Measurements from ENCODE around the gene R3HCC1L. TPM values are rescaled to one million over a fixed set of nuclear protein-coding genes. Genes with fewer than 3 reads are reported as not detected.

R3HCC1L gene
- total RNA-seq, 2 experiments from 2014 or later = 18.3 to 19.0 TPM

DNA sequence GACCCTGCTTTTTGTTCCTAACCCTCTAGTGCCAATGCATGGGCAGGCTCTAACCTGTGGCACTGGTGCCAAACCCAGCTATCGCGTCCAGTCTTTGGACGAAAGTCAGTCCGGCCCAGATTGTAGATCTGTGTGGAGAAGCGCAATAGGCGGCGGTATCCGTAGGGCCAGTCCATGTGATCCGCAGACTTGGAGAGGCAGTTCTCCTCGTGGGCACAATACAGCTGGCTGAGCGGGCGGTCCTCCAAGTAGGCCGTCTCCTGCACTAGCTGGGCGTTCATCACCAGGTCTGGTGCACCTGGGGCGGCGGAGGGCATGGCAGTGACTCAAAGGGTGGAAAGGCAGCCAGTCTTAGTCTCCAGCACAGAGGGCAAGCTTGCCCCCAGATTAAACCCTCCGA lies 119.0 kb downstream of the R3HCC1L start:
- no peaks in the 10 kb centered on the region for H3K4me1 Mint-ChIP-seq

DNA sequence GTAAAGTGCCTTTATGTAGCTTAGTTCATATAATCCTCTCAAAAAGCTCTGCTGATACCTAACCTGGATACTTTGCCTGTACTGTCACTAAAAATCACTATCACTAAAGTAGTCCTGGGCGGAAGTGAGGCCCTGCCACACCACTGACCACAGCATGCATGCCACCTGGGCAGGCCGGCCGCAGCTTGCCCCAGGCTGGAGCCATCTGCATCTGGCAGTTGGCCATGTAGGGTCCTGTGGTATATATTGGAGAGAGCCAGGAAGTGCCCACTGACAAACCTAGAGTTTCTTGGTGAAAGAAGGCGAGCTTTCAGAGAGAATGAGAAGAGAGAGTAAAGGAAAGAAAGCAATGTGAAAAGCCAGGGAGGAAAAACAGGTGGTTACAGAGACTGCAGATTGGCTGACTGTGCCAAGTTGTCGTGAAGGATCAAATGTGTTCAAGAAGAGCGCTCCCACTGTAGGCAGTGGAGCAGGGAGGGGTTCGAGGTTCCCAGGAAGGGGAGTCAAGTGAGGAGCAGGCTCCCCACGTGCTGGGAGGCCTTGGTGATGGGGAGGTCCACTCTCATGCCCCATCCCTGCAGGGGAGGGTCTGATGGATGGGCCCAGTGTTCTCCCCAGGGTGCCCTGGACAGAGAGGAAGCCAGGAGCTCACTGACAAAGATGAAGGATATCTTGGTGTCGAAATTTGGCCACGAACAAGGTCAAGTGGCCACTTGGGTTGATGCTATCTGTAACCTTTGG lies 119.9 kb downstream of the R3HCC1L start:
- Mint-ChIP-seq H3K4me1 (no peaks in the 10 kb centered on the region), H3K36me3 (ENCODE audit: low read depth) (peaks cover 7% of the 10 kb centered on the region), H3K9me3 (no peaks in the 10 kb centered on the region), H3K27ac (no peak overlapping the region), H3K27me3 (no peaks in the 10 kb centered on the region), H3K4me3 (no peak overlapping the region)
- CTCF ChIA-PET = no interaction called here
- POLR2A ChIA-PET = no interaction called here
- DNase-seq = no peak

More for the DNA sequence above, 119.0 kb downstream of the R3HCC1L start:
- ChIA-PET CTCF (no interaction called here), POLR2A (no interaction called here)
- Mint-ChIP-seq H3K36me3 (ENCODE audit: low read depth) (peaks cover 7% of the 10 kb centered on the region), H3K9me3 (no peaks in the 10 kb centered on the region), H3K27ac (no peak overlapping the region), H3K27me3 (no peaks in the 10 kb centered on the region), H3K4me3 (no peak overlapping the region)
- DNase-seq = no peak

DNA sequence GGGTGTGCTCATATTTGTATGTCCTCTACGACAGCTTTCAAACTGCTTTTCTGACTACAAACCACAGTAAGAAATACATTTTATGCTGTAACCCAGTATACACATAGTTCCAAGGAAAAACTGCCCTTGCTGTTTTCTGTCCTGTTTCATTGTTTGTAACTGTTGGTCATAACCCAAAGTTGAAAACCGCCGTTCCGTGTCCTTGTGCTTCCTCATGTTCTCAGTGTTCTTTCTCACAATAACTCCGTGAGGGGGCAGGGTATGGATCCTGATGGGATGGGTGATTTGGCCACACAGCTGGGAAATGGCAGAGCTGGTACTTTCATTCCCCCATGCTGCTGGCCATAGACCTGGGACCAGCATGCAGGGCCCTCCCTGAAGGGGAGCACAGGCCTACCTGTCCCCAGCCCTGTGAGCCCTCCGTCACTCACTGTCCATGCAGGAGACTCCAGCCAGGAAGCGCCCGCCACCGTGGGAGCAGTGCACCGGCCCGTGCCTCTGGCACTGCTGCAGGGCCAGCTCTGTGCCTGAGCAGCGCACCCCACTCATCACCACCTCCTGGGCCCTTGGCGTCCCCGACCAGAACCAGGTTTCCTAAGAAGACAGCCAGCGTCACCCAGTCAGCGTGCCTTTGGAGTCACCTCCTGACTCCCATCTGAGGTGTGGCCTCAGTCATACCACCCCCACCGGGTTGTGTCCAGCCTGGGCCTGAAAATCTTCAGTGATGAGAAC lies 120.9 kb downstream of the R3HCC1L start:
- H3K36me3 Mint-ChIP-seq (ENCODE audit: low read depth) = peaks cover 7% of the 10 kb centered on the region
- DNase-seq = no peak
- ChIA-PET CTCF (no interaction called here), POLR2A (no interaction called here)
- H3K4me1 Mint-ChIP-seq = no peaks in the 10 kb centered on the region
- H3K4me3 Mint-ChIP-seq = no peak overlapping the region
- no peaks in the 10 kb centered on the region for H3K9me3 Mint-ChIP-seq
- H3K27me3 Mint-ChIP-seq = no peaks in the 10 kb centered on the region
- H3K27ac Mint-ChIP-seq = no peak overlapping the region

DNA sequence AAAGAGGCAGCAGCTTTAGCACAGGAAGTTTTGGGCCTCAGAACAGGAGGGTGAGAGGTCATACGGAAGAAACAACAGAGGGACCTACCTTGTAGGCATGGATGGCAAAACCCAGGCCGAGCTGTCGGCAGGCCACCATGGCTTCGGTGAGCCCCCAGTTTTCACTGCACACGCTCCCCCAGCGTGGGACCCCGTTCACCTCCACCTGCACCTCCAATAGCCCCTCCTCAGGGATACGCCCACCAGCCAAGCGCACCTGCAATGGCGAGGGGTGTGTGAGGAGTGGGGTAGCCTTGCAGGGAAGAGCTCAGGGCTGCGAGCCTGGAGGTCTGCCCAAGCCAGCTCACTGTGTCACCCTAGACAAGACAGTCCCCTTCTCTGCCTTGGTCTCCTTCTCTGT lies 122.2 kb downstream of the R3HCC1L start:
- no peak overlapping the region for H3K4me3 Mint-ChIP-seq
- no peaks in the 10 kb centered on the region for H3K9me3 Mint-ChIP-seq
- H3K36me3 Mint-ChIP-seq (ENCODE audit: low read depth) = peaks cover 3% of the 10 kb centered on the region
- no peak for DNase-seq
- no peaks in the 10 kb centered on the region for H3K4me1 Mint-ChIP-seq
- CTCF ChIA-PET = no interaction called here
- no peaks in the 10 kb centered on the region for H3K27me3 Mint-ChIP-seq
- no peak overlapping the region for H3K27ac Mint-ChIP-seq
- POLR2A ChIA-PET = interaction anchor here (1.0 kb wide), 1 partner anchor 11 kb away, joined by 5 read pairs; no protein-coding TSS in a partner anchor

DNA sequence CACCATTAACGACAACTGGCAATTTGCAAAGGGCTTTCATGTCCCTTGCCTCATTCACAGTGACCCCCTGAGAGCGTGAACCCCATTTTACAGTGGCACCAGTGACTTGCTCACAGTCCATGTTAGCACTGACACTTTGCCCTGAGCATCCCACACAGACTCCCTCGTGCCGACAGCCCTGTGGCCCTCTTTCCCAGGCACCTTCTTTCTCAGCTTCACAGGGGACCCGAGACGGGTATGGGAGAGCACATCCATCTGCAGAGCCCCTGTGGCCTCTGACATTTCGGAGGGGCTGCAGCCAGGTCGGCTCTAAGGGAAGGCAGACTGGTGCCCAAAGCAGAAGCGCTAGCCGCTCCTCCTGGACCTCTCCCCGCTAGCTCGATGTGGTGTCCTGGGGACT lies 122.7 kb downstream of the R3HCC1L start:
- ChIA-PET POLR2A (interaction anchor here (1.0 kb wide), 1 partner anchor 11 kb away, joined by 5 read pairs; no protein-coding TSS in a partner anchor), CTCF (no interaction called here)
- Mint-ChIP-seq H3K27ac (no peak overlapping the region), H3K4me3 (no peak overlapping the region), H3K9me3 (no peaks in the 10 kb centered on the region), H3K4me1 (no peaks in the 10 kb centered on the region), H3K36me3 (ENCODE audit: low read depth) (peaks cover 3% of the 10 kb centered on the region), H3K27me3 (no peaks in the 10 kb centered on the region)
- no peak for DNase-seq

DNA sequence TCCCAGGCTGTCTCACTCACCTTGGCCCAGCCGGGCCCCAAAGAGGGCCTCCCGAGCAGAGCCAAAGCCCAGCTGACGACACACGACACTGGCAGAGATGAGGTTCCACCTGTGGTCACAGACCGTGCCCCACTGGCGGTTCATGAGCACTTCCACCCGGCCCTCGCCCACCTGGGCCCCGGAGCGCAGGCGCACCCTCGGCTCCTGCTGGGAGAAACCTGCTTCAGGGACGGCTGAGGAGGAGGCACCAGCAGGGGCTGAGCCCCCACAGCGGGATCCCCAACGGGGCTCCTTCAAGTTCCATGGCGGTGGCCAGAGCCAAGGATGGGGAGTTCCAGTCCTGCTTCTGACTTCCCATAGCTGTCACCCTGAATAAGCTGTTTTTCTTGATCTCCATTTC lies 123.5 kb downstream of the R3HCC1L start:
- no peaks in the 10 kb centered on the region for H3K27me3 Mint-ChIP-seq
- POLR2A ChIA-PET = no interaction called here
- H3K36me3 Mint-ChIP-seq (ENCODE audit: low read depth) = peaks cover 3% of the 10 kb centered on the region
- CTCF ChIA-PET = no interaction called here
- H3K4me3 Mint-ChIP-seq = no peak overlapping the region
- H3K27ac Mint-ChIP-seq = no peak overlapping the region
- DNase-seq = no peak
- no peaks in the 10 kb centered on the region for H3K4me1 Mint-ChIP-seq
- H3K9me3 Mint-ChIP-seq = no peaks in the 10 kb centered on the region

DNA sequence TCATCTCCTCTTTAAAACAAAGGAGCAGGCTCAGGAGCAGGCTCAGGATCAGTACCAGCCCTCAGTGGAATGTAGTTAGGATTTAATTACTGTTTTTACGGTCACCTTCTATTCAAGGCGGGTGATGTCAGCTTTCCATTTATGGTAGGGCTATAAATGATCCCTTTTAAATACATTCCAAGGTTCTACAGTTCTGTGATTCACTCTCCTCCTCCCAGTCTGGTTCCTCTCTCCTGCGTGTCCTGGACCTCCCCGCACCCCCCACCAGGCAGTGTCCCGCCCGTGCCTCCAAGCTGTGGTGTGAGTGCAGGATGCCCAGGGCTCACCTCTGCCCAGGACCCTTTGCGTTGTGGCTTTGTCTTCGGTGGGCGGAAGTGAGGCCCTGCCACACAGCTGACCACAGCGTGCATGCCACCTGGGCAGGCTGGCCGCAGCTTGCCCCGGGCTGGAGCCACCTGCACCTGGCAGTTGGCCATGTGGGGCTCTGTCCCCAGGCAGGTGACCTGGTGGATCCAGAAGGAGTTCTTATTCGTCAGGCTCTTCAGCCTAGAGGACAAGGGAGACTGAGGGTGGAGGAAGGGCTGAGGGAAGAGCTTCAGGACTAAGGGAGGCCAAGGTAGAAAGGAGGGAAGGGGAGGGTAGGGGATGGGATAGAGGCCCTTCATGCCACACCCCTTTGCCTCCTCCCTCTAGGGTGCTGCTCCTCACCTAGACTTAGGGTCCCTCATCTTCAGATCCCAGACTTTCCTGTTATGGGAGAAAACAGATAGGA lies 124.4 kb downstream of the R3HCC1L start:
- no peaks in the 10 kb centered on the region for H3K27me3 Mint-ChIP-seq
- POLR2A ChIA-PET = no interaction called here
- H3K9me3 Mint-ChIP-seq = no peaks in the 10 kb centered on the region
- no peak overlapping the region for H3K27ac Mint-ChIP-seq
- H3K4me3 Mint-ChIP-seq = no peak overlapping the region
- no peak for DNase-seq
- CTCF ChIA-PET = no interaction called here
- no peaks in the 10 kb centered on the region for H3K4me1 Mint-ChIP-seq
- peaks cover 3% of the 10 kb centered on the region for H3K36me3 Mint-ChIP-seq (ENCODE audit: low read depth)

DNA sequence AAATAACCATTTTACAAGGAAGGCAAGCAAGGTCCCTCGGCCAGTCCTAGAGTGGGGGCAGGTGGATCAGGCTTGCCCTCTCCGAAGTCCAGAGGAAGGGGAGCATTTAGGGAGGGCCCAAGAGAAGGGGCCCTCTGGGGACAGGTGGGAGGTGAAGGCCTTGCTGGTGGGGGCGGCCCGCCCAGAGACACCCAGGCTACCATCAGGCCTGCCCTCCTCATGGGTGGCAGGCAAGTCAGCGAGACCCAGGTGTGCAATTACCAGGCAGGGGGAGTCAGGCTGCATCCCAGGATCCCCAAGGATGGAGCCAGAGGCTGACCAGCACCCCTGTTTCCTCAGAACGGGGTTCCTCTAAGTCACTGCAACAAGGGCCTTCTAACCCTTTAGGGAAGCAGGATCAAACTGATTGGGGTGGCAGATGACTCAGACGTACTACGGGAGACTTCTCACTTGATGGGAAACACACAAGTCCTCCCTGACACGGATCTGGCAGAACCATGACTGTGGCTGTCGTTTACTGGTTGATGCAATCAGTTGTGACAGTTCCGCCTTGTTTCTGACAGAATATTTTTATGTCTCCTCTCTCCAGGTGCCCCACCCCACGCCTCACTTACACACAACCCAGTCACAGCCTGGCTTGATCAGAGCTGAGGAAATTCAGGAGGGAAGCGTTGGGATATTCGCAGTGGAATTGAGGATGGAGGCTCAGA lies 125.3 kb downstream of the R3HCC1L start:
- POLR2A ChIA-PET = no interaction called here

DNA sequence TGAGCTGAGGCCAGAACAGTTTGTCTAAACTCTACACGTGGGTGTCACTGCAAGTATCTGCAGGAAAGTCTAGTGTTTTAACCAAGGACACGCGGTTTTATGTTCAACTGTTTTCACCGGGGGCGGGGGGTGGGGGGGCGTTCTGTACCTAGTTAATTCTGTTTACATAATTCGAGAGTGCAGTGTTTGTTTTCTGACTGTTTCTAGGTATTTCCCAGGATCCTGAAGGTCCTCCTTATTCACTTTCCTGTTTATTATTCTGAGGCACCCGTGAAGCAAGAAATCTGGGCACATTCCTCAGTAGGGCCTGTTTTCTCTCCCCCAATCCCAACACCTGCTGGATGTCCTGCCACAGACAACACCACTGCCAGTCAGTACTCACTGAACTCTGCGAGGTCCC lies 125.9 kb downstream of the R3HCC1L start:
- H3K4me3 Mint-ChIP-seq = no peak overlapping the region
- DNase-seq = no peak
- ChIA-PET CTCF (no interaction called here), POLR2A (no interaction called here)
- H3K4me1 Mint-ChIP-seq = no peaks in the 10 kb centered on the region
- peaks cover 3% of the 10 kb centered on the region for H3K36me3 Mint-ChIP-seq (ENCODE audit: low read depth)
- no peak overlapping the region for H3K27ac Mint-ChIP-seq
- H3K9me3 Mint-ChIP-seq = no peaks in the 10 kb centered on the region
- H3K27me3 Mint-ChIP-seq = peaks cover 5% of the 10 kb centered on the region

More for the DNA sequence above, 125.3 kb downstream of the R3HCC1L start:
- H3K36me3 Mint-ChIP-seq (ENCODE audit: low read depth) = peaks cover 3% of the 10 kb centered on the region
- no peaks in the 10 kb centered on the region for H3K4me1 Mint-ChIP-seq
- DNase-seq = no peak
- H3K27ac Mint-ChIP-seq = no peak overlapping the region
- H3K27me3 Mint-ChIP-seq = peaks cover 3% of the 10 kb centered on the region
- CTCF ChIA-PET = no interaction called here
- H3K4me3 Mint-ChIP-seq = no peak overlapping the region
- no peaks in the 10 kb centered on the region for H3K9me3 Mint-ChIP-seq

DNA sequence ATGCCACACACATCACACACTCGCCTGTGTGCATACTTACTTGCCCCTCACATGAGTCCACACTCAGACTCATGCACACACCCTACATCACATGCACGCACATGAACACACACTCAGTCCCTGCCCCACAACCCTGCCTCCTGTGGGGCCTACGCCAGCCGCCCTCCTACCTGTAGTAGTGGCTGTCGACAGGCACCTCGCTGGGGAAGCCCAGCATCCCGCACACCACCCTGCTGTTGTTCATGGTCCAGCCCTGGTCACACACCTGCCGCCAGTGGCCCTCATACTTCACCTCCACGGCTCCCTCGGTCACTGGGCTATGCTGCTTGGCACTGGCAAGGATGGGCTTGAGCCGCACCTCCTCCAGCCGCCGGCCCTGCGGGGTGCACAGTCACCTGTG lies 126.3 kb downstream of the R3HCC1L start:
- ChIA-PET POLR2A (no interaction called here), CTCF (no interaction called here)
- Mint-ChIP-seq H3K9me3 (no peaks in the 10 kb centered on the region), H3K4me3 (no peak overlapping the region), H3K4me1 (no peaks in the 10 kb centered on the region), H3K27me3 (peaks cover 5% of the 10 kb centered on the region), H3K36me3 (ENCODE audit: low read depth) (peaks cover 3% of the 10 kb centered on the region), H3K27ac (no peak overlapping the region)
- no peak for DNase-seq

DNA sequence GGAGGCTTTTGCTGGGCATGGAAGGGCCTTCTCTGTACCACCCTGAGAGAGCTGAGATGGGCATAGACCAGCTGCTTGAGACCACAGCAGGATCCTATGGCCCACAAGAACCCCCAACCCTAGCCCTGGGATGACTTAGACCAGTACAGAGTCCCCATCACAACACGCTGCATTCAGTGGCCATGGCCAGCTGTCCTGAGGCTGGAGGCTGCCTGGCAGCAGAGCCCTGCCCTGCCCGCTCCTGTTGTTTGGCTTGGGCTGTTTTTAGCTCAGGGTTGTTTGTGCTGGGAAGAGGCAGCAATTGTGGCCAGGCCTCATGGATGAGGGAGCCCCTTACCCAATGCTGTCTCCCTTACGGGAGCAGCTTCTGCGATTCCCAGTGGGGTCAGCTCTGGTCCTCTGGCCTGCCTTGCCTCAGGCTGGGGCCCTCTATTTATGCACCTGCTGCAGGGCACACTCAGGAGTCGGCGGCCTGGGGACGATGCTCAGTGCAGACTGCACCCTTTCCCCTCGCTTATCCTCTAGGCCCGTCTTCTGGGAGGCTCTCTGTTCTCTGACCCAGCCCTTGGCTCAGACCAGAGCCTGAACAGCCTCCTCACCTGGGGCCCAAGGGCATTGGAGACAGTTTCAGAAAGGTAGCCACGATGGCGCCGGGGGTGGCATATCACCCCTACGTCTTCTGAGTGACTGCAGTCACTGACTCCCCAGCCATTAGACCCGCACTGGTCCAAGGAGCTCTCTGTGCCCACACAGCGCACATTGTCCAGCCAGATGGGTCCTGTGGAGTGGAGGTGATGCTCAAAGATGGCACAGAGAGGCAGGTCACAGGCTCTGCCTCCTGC lies 127.2 kb downstream of the R3HCC1L start:
- H3K9me3 Mint-ChIP-seq = no peaks in the 10 kb centered on the region
- peaks cover 11% of the 10 kb centered on the region for H3K27me3 Mint-ChIP-seq
- ChIA-PET POLR2A (no interaction called here), CTCF (interaction anchor here (0.9 kb wide), 1 partner anchor 16 kb away, joined by 3 read pairs; no protein-coding TSS in a partner anchor)
- H3K4me3 Mint-ChIP-seq = no peak overlapping the region
- no peaks in the 10 kb centered on the region for H3K36me3 Mint-ChIP-seq (ENCODE audit: low read depth)
- no peak for DNase-seq
- H3K4me1 Mint-ChIP-seq = no peaks in the 10 kb centered on the region
- no peak overlapping the region for H3K27ac Mint-ChIP-seq

DNA sequence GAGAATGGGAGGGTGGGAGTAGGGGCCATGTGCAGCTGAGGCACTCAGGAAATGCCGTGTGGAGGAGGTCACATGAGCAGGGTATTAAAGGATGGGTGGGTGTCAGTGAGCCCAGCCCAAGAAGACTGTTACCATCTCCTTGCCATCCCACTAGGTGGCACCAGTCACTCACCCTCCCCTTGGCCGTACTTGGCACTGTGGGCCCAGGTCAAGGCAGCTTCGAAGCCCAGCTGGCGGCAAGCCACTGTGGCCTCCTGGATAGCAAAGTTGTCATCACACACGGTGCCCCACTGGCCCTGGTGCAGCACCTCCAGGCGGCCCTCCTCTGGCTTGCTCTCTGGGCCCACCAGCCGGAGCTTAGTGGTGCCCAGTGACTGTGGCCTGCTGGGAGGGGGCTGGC lies 128.1 kb downstream of the R3HCC1L start:
- Mint-ChIP-seq H3K36me3 (ENCODE audit: low read depth) (no peaks in the 10 kb centered on the region), H3K4me1 (no peaks in the 10 kb centered on the region), H3K27me3 (peaks cover 20% of the 10 kb centered on the region), H3K9me3 (no peaks in the 10 kb centered on the region), H3K4me3 (no peak overlapping the region), H3K27ac (no peak overlapping the region)
- ChIA-PET CTCF (interaction anchor here (0.7 to 0.9 kb wide), 2 partner anchors 15 to 68 kb away, joined by 3 read pairs; no protein-coding TSS in a partner anchor), POLR2A (no interaction called here)
- DNase-seq = no peak

All from activated CD4-positive, alpha-beta memory T cell treated with anti-CD3 and anti-CD28 coated beads, Interleukin-2, amount 10 ng/mL, durations not matched to agents 7 days and 5 days (primary cell).